HPDE6-E6E7 (cell line): ENCODE results near the gene APPBP2.
"Not testable (repeated sequence)": the region's sequence is repeated elsewhere in the genome, so short reads cannot be mapped to it uniquely, and the experiment has no call there.

Experiments used
- DNase-seq: peaks from one replicate; pipeline ENCODE4 v3.0.0; 2011; ENCODE audit warnings: missing footprints; ENCODE audit errors: extremely low spot score

APPBP2 gene

GRCh38 chr17:60433021-60433997, 92.7 kb downstream of the APPBP2 start:
- not testable (repeated sequence) for DNase-seq

- DNase-seq = not testable (repeated sequence)
Observed at GRCh38 chr17:60430561-60430960, 95.5 kb downstream of the APPBP2 start.

GRCh38 chr17:60428491-60428890, 97.6 kb downstream of the APPBP2 start:
- not testable (repeated sequence) for DNase-seq

- DNase-seq = no peak
Observed at GRCh38 chr17:60426596-60426995, 99.4 kb downstream of the APPBP2 start.

- DNase-seq = no peak
Observed at GRCh38 chr17:60425626-60426025, 100.4 kb downstream of the APPBP2 start.

- DNase-seq = no peak
Observed at GRCh38 chr17:60423865-60424264, 102.2 kb downstream of the APPBP2 start.

- no peak for DNase-seq
Observed at GRCh38 chr17:60422162-60422665, 103.8 kb downstream of the APPBP2 start, which contains the start of gene CHCT1. Gene CHCT1 (plus strand): TSS chr17:60422489. CDS start chr17:60422593, 104 bp downstream.

- peak; percentile 72 for DNase-seq
Observed at GRCh38 chr17:60421273-60422161, 104.5 kb downstream of the APPBP2 start.

GRCh38 chr17:60419875-60420274, 106.2 kb downstream of the APPBP2 start:
- not testable (repeated sequence) for DNase-seq

GRCh38 chr17:60419003-60419402, 107.0 kb downstream of the APPBP2 start:
- not testable (repeated sequence) for DNase-seq

- DNase-seq = no peak
Observed at GRCh38 chr17:60416368-60416925, 109.6 kb downstream of the APPBP2 start.

GRCh38 chr17:60415146-60415545, 110.9 kb downstream of the APPBP2 start:
- DNase-seq = no peak

GRCh38 chr17:60412701-60413100, 113.3 kb downstream of the APPBP2 start:
- DNase-seq = no peak

GRCh38 chr17:60410001-60410400, 116.0 kb downstream of the APPBP2 start:
- DNase-seq = no peak

- no peak for DNase-seq
Observed at GRCh38 chr17:60406887-60407286, 119.2 kb downstream of the APPBP2 start.

- DNase-seq = no peak
Observed at GRCh38 chr17:60403962-60404361, 122.1 kb downstream of the APPBP2 start.

GRCh38 chr17:60403523-60403810, 122.6 kb downstream of the APPBP2 start:
- DNase-seq = no peak

- DNase-seq = no peak
Observed at GRCh38 chr17:60401819-60402218, 124.2 kb downstream of the APPBP2 start.

GRCh38 chr17:60398227-60398959, 127.6 kb downstream of the APPBP2 start:
- DNase-seq = no peak

GRCh38 chr17:60396412-60396811, 129.6 kb downstream of the APPBP2 start:
- DNase-seq = no peak

- DNase-seq = no peak
Observed at GRCh38 chr17:60395508-60396065, 130.5 kb downstream of the APPBP2 start.
